HG02938 (cell line): Measurements from ENCODE around the gene TXNDC17.
"Not testable (repeated sequence)": the region's sequence is repeated elsewhere in the genome, so short reads cannot be mapped to it uniquely, and the experiment has no call there.

Experiments used
- ATAC-seq: cut with Tn5 transposase; IDR thresholded peaks from one replicate; pipeline ENCODE4 v1.9.1; 2021; ENCODE audit warnings: mild to moderate bottlenecking, moderate library complexity; ENCODE audit not compliant: unreplicated experiment

The TXNDC17 gene

GRCh38 chr17:6682339-6682738, 41.5 kb downstream of the TXNDC17 start:
- ATAC-seq, result no peak

GRCh38 chr17:6683081-6683684, 42.3 kb downstream of the TXNDC17 start:
- ATAC-seq, result no peak

- no peak for ATAC-seq
Observed at GRCh38 chr17:6683730-6684459, 43.0 kb downstream of the TXNDC17 start.

DNA sequence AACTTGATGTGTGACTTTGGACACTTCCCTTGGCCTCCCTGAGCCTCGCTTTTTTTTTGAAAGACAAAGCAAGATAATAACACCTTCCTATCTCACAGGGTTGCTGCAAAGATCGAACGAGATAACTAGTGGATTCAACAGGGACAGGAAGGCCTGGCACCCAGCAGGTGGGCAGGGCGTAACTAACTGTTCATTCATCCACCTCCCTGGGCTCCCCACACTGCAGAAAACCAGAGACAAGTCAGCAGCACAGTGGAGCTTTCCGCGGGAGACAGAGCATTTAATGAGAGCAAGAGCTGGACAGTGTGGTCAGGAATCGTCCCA, 43.6 kb downstream of the TXNDC17 start:
- ATAC-seq, result no peak

DNA sequence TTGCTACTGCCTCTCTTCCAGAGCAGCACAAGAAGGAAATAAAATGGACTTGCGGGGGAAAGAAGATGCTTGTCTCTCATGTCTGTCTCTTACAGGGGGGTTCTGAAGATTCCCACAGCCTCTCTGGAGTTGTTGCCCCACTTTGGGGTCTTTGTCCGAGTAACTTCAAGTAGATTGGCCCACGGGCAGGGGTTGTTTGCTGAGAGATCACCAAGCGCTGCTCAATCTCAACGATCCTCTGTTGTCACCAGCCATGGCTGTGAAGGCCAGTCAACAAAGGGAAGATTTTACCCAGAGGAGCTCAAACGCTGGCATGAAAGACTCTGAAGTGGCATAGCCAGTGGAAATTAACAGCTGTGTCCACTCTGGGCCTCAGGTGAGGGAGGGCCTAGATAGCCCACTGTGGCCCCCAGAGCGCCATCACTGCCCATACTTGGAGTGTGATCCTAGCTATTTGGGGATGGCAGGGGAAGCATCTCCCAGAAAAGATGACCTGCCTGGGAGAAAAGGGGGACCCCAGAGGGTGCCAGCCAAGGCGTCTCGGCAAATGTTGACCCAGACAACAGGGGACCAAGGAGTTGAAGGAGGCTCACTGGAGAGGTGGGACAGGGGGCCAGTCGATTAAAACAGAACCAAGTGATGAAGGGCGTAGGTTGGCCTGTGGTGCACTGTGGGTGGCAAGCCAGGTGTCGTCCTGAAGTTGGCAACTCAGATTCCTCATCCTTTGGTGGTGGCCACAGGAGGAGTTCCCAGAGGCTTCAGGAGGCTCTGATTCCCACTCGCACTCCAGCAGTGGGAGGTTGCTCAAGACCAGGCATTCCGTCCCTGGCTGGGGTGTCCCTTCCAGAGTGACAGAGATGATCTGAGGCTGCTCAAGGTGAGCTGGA, 44.3 kb downstream of the TXNDC17 start:
- no peak for ATAC-seq

DNA sequence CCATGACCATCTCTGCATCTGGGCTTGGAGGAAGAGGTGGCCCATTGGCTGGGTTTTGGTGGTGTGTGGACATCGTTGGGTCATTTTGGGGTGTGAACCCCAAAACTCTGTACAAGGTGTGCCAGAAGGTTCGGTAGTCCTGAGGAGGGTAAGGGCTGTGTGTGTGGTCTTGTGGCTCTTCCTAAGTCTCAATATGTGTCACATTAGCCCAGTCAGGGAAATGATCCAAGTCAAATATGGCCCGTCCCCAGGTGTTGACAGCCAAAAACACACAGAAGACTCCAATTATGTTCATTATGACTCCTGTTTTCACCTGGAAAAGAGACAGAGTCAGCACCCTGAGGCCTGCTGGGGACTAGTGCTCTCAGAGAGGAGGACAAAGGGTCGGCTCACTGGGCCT, 45.2 kb downstream of the TXNDC17 start:
- ATAC-seq, result no peak

DNA sequence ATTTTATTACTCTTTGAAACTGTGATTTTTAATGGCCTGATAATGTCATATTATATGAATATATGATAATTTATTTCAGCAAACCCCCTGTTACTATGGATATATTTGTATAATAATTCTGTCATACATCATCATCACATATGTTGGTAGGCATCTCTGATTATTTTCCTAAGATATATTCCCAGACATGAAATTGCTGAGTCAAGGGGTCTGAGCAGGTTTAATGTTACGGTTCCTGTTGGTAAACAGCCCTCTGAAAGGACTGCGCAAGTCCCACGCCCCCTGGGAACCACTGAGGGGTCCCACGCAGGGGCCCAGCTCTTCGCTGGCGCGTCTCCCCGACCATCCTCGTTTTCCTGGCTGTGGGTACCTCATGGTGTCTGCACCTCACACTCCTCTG, 48.1 kb downstream of the TXNDC17 start:
- ATAC-seq, result no peak

DNA sequence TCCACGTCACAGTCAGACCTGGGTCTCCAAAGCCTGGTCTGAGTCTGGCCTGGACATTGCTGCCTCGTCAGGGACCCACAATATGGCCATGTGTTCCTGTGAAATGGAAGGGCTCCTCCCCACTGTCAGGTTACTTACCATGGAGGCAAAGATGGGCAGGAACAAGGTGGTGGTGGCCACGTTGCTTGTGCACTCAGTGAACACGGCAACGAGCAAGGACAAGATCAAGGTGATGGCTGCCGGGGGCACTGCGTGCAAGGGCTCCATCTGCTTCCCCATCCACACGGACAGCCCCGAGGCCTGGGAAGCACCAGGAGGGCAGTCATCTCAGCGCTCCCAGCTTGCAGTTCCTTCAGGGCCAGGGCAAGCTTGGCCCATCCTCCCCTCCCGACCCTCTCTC, 49.8 kb downstream of the TXNDC17 start:
- ATAC-seq, result no peak

- no peak for ATAC-seq
Observed at GRCh38 chr17:6691546-6691945, 50.7 kb downstream of the TXNDC17 start.

- not testable (repeated sequence) for ATAC-seq
Observed at GRCh38 chr17:6691958-6692357, 51.1 kb downstream of the TXNDC17 start.
